ENCODE data around the gene MBD4.

- TF ChIP-seq RAD21 (IDR thresholded peaks at IDR 0.05; ENCODE audit: insufficient read depth, low read depth, low read length) (no peak), CTCF (IDR thresholded peaks at IDR 0.05 in 2 of 3, conservative IDR thresholded peaks at IDR 0.05 in 1 of 3; ENCODE audit: control insufficient read depth in 2 of 3, extremely low read depth in 1 of 3, insufficient read depth in 1 of 3, low read depth in 3 of 3, low read length in 3 of 3) (no peak), MYC (IDR thresholded peaks at IDR 0.05; ENCODE audit: insufficient read depth, insufficient read length, insufficient replicate concordance, low read length, severe bottlenecking) (no peak), HDGF (IDR thresholded peaks at IDR 0.05) (no peak), TBL1XR1 (IDR thresholded peaks at IDR 0.05; ENCODE audit: low read depth, low read length) (no peak), ZNF687 (IDR thresholded peaks at IDR 0.05) (no peak)
Observed at GRCh38 chr3:129442486-129442885, 2.7 kb upstream of the MBD4 start.

Measured in GM12878 (cell line).